ENCODE results near the gene MAP2K5.

Gene MAP2K5

GRCh38 chr15:67845974-67846373, 303.5 kb downstream of the MAP2K5 start:
- no peak for DNase-seq

GRCh38 chr15:67849538-67849937, 307.0 kb downstream of the MAP2K5 start:
- DNase-seq = no peak

- no peak for DNase-seq
Observed at GRCh38 chr15:67850336-67850735, 307.8 kb downstream of the MAP2K5 start.

GRCh38 chr15:67850994-67851571, 308.6 kb downstream of the MAP2K5 start:
- DNase-seq = no peak

- DNase-seq = no peak
Observed at GRCh38 chr15:67852418-67852817, 309.9 kb downstream of the MAP2K5 start.

GRCh38 chr15:67853454-67853853, 311.0 kb downstream of the MAP2K5 start:
- no peak for DNase-seq

GRCh38 chr15:67854358-67854757, 311.9 kb downstream of the MAP2K5 start:
- no peak for DNase-seq

- DNase-seq = no peak
Observed at GRCh38 chr15:67855842-67856241, 313.3 kb downstream of the MAP2K5 start.
